ENCODE results near the gene NME3. TPM values are rescaled to one million over a fixed set of nuclear protein-coding genes. Genes with fewer than 3 reads are reported as not detected.
"Not testable (repeated sequence)": the region's sequence is repeated elsewhere in the genome, so short reads cannot be mapped to it uniquely, and the experiment has no call there.

The NME3 gene
- total and polyA plus RNA-seq, 3 experiments from 2014 or later, result 33.5 to 71.4 (median 36.5) TPM

- Histone ChIP-seq H3K4me1 (ENCODE audit: insufficient read depth, low read length) (no peaks in the 10 kb centered on the region), H3K27me3 (ENCODE audit: insufficient read depth, low read length, poor library complexity, severe bottlenecking) (no peaks in the 10 kb centered on the region), H3K27ac (ENCODE audit: low read depth, low read length) (no peak overlapping the region), H3K4me3 (ENCODE audit: low read length) (no peak overlapping the region), H3K36me3 (ENCODE audit: insufficient read depth, low read length) (peaks cover 21% of the 10 kb centered on the region), H3K9me3 (ENCODE audit: low read length) (no peaks in the 10 kb centered on the region)
- no peak overlapping the region for H3K27ac Mint-ChIP-seq
- no peaks in the 10 kb centered on the region for H3K27me3 Mint-ChIP-seq
- ChIA-PET POLR2A (no interaction called here), CTCF (no interaction called here)
- H3K36me3 Mint-ChIP-seq, result peaks cover 6 to 43% (median 7%) of the 10 kb centered on the region in 3 donors
- H3K9me3 Mint-ChIP-seq, result no peaks in the 10 kb centered on the region
- no peak overlapping the region for H3K4me3 Mint-ChIP-seq
- no peaks in the 10 kb centered on the region for H3K4me1 Mint-ChIP-seq
- DNase-seq, result no peak
These were observed 36.3 kb upstream of the NME3 start for GRCh38 chr16:1807626-1808025.

GRCh38 chr16:1800701-1801100 is 29.4 kb upstream of the NME3 start:
- Mint-ChIP-seq H3K36me3 (peaks cover 3 to 5% (median 4%) of the 10 kb centered on the region in 3 donors), H3K9me3 (peaks cover 3 to 10% (median 7%) of the 10 kb centered on the region in 5 donors), H3K4me3 (no peak overlapping the region), H3K4me1 (no peaks in the 10 kb centered on the region), H3K27me3 (no peaks in the 10 kb centered on the region), H3K27ac (no peak overlapping the region)
- no peaks in the 10 kb centered on the region for H3K27me3 ChIP-seq (ENCODE audit: insufficient read depth, low read length, poor library complexity, severe bottlenecking)
- POLR2A ChIA-PET, result no interaction called here
- no peaks in the 10 kb centered on the region for H3K36me3 ChIP-seq (ENCODE audit: insufficient read depth, low read length)
- no peak overlapping the region for H3K27ac ChIP-seq (ENCODE audit: low read depth, low read length)
- CTCF ChIA-PET, result interaction anchor here (1.2 kb wide), 1 partner anchor 39 kb away, joined by 3 read pairs; no protein-coding TSS in a partner anchor
- DNase-seq, result no peak
- H3K9me3 ChIP-seq (ENCODE audit: low read length), result no peaks in the 10 kb centered on the region
- H3K4me1 ChIP-seq (ENCODE audit: insufficient read depth, low read length), result no peaks in the 10 kb centered on the region
- no peak overlapping the region for H3K4me3 ChIP-seq (ENCODE audit: low read length)

- CTCF ChIA-PET, POLR2A ChIA-PET: not testable (repeated sequence)
These were observed 27.9 kb upstream of the NME3 start for GRCh38 chr16:1799263-1799662.

GRCh38 chr16:1794908-1795666 is 23.7 kb upstream of the NME3 start:
- CTCF ChIA-PET, result no interaction called here
- POLR2A ChIA-PET, result no interaction called here

More at GRCh38 chr16:1799263-1799662, 27.9 kb upstream of the NME3 start:
- H3K4me3 Mint-ChIP-seq; DNase-seq; H3K27me3 ChIP-seq (ENCODE audit: insufficient read depth, low read length, poor library complexity, severe bottlenecking); H3K27ac Mint-ChIP-seq; H3K36me3 ChIP-seq (ENCODE audit: insufficient read depth, low read length); H3K27ac ChIP-seq (ENCODE audit: low read depth, low read length); H3K36me3 Mint-ChIP-seq; H3K27me3 Mint-ChIP-seq; H3K4me1 Mint-ChIP-seq; H3K4me3 ChIP-seq (ENCODE audit: low read length); H3K9me3 ChIP-seq (ENCODE audit: low read length); H3K4me1 ChIP-seq (ENCODE audit: insufficient read depth, low read length): not testable (repeated sequence)
- H3K9me3 Mint-ChIP-seq, result peaks cover 3 to 10% (median 7%) of the 10 kb centered on the region in 5 donors

GRCh38 chr16:1794221-1794871 is 23.0 kb upstream of the NME3 start:
- no peak overlapping the region for H3K4me3 ChIP-seq (ENCODE audit: low read length)
- H3K27ac ChIP-seq (ENCODE audit: low read depth, low read length), result no peak overlapping the region
- H3K36me3 ChIP-seq (ENCODE audit: insufficient read depth, low read length), result no peaks in the 10 kb centered on the region
- Mint-ChIP-seq H3K27ac (no peak overlapping the region), H3K36me3 (peaks cover 0 to 3% (median 2%) of the 10 kb centered on the region in 3 donors), H3K9me3 (peaks cover 3 to 7% (median 5%) of the 10 kb centered on the region in 5 donors), H3K27me3 (no peaks in the 10 kb centered on the region), H3K4me1 (no peaks in the 10 kb centered on the region), H3K4me3 (no peak overlapping the region)
- H3K4me1 ChIP-seq (ENCODE audit: insufficient read depth, low read length), result no peaks in the 10 kb centered on the region
- no peaks in the 10 kb centered on the region for H3K27me3 ChIP-seq (ENCODE audit: insufficient read depth, low read length, poor library complexity, severe bottlenecking)
- POLR2A ChIA-PET, result no interaction called here
- no peak for DNase-seq
- CTCF ChIA-PET, result no interaction called here
- no peaks in the 10 kb centered on the region for H3K9me3 ChIP-seq (ENCODE audit: low read length)

More at GRCh38 chr16:1794908-1795666, 23.7 kb upstream of the NME3 start:
- H3K4me1 ChIP-seq (ENCODE audit: insufficient read depth, low read length), result no peaks in the 10 kb centered on the region
- H3K36me3 ChIP-seq (ENCODE audit: insufficient read depth, low read length), result no peaks in the 10 kb centered on the region
- H3K9me3 Mint-ChIP-seq, result peaks cover 3 to 9% (median 6%) of the 10 kb centered on the region in 5 donors
- peak overlapping the region in 1 of 8 donors; percentile 61 for H3K27ac Mint-ChIP-seq
- no peak for DNase-seq
- H3K4me3 ChIP-seq (ENCODE audit: low read length), result no peak overlapping the region
- H3K27me3 Mint-ChIP-seq, result no peaks in the 10 kb centered on the region
- peaks cover 0 to 3% (median 2%) of the 10 kb centered on the region in 3 donors for H3K36me3 Mint-ChIP-seq
- H3K27me3 ChIP-seq (ENCODE audit: insufficient read depth, low read length, poor library complexity, severe bottlenecking), result no peaks in the 10 kb centered on the region
- H3K27ac ChIP-seq (ENCODE audit: low read depth, low read length), result no peak overlapping the region
- H3K9me3 ChIP-seq (ENCODE audit: low read length), result no peaks in the 10 kb centered on the region
- H3K4me3 Mint-ChIP-seq, result no peak overlapping the region
- no peaks in the 10 kb centered on the region for H3K4me1 Mint-ChIP-seq

GRCh38 chr16:1793578-1794220 is 22.4 kb upstream of the NME3 start, which contains the start of gene IGFALS:
Gene IGFALS, minus strand, starts transcription at chr16:1793705. Its CDS starts 53 bp downstream, at chr16:1793652.
- Histone ChIP-seq H3K36me3 (ENCODE audit: insufficient read depth, low read length) (no peaks in the 10 kb centered on the region), H3K27me3 (ENCODE audit: insufficient read depth, low read length, poor library complexity, severe bottlenecking) (no peaks in the 10 kb centered on the region), H3K4me3 (ENCODE audit: low read length) (no peak within 1 kb of the TSS), H3K9me3 (ENCODE audit: low read length) (no peaks in the 10 kb centered on the region), H3K4me1 (ENCODE audit: insufficient read depth, low read length) (no peaks in the 10 kb centered on the region), H3K27ac (ENCODE audit: low read depth, low read length) (no peak within 1 kb of the TSS)
- H3K27me3 Mint-ChIP-seq, result no peaks in the 10 kb centered on the region
- H3K36me3 Mint-ChIP-seq, result peaks cover 3 to 8% (median 3%) of the 10 kb centered on the region in 3 donors
- DNase-seq, result no peak
- CTCF ChIA-PET, result no interaction called here
- peaks cover 0 to 3% (median 1%) of the 10 kb centered on the region in 3 donors for H3K4me1 Mint-ChIP-seq
- peaks cover 3 to 5% (median 3%) of the 10 kb centered on the region in 5 donors for H3K9me3 Mint-ChIP-seq
- POLR2A ChIA-PET, result no interaction called here
- no peak within 1 kb of the TSS for H3K4me3 Mint-ChIP-seq
- H3K27ac Mint-ChIP-seq, result no peak within 1 kb of the TSS

- no peaks in the 10 kb centered on the region for H3K4me1 ChIP-seq (ENCODE audit: insufficient read depth, low read length)
- no peak for DNase-seq
- Mint-ChIP-seq H3K4me3 (no peak overlapping the region), H3K9me3 (peaks cover 3 to 5% (median 3%) of the 10 kb centered on the region in 5 donors), H3K36me3 (peaks cover 3 to 14% (median 3%) of the 10 kb centered on the region in 3 donors), H3K4me1 (peaks cover 0 to 3% (median 1%) of the 10 kb centered on the region in 3 donors), H3K27ac (no peak overlapping the region), H3K27me3 (no peaks in the 10 kb centered on the region)
- H3K27me3 ChIP-seq (ENCODE audit: insufficient read depth, low read length, poor library complexity, severe bottlenecking), result no peaks in the 10 kb centered on the region
- H3K27ac ChIP-seq (ENCODE audit: low read depth, low read length), result no peak overlapping the region
- H3K4me3 ChIP-seq (ENCODE audit: low read length), result no peak overlapping the region
- no peaks in the 10 kb centered on the region for H3K36me3 ChIP-seq (ENCODE audit: insufficient read depth, low read length)
- no peaks in the 10 kb centered on the region for H3K9me3 ChIP-seq (ENCODE audit: low read length)
- POLR2A ChIA-PET, result interaction anchor here (0.6 to 2.5 kb wide), 2 partner anchors 10 to 1492 kb away, joined by 4 to 9 read pairs; partner anchors contain the start of genes NUBP2 and SPSB3
- CTCF ChIA-PET, result no interaction called here
These were observed 21.7 kb upstream of the NME3 start for GRCh38 chr16:1792836-1793577.
